Activated T-helper 2 cell treated with anti-CD3 and anti-CD28 coated beads, Interferon-gamma antibody, Interleukin-2, Interleukin-4, amounts not matched to agents 10 μg/mL and 5 μg/mL and 100 μg/mL, durations not matched to agents 14 hours and 24 hours and 36 hours (primary cell): ENCODE results near the gene ATN1. TPM values are rescaled to one million over a fixed set of nuclear protein-coding genes. Genes with fewer than 3 reads are reported as not detected.

Experiments used
- DNase-seq: peaks from one replicate; pipeline ENCODE4 v3.0.0; 2021; ENCODE audit warnings: low spot score
- H3K27ac Mint-ChIP-seq: one replicate; pipeline ENCODE4 v1.8.0; 2021; ENCODE audit warnings: mixed read lengths
- H3K27me3 Mint-ChIP-seq: one replicate; pipeline ENCODE4 v1.8.0; 2021; ENCODE audit warnings: low read depth, mixed read lengths
- H3K36me3 Mint-ChIP-seq: one replicate; pipeline ENCODE4 v1.8.0; 2021; ENCODE audit warnings: low read depth, mixed read lengths
- H3K4me1 Mint-ChIP-seq: one replicate; pipeline ENCODE4 v1.8.0; 2021; ENCODE audit warnings: low read depth, mixed read lengths
- H3K4me3 Mint-ChIP-seq: one replicate; pipeline ENCODE4 v1.8.0; 2021; ENCODE audit warnings: low read depth, mild to moderate bottlenecking, moderate library complexity, mixed read lengths
- H3K9me3 Mint-ChIP-seq: one replicate; pipeline ENCODE4 v1.8.0; 2021; ENCODE audit warnings: mixed read lengths
- intact Hi-C: fragments of 100-400 bp; cut with micrococcal nuclease; formaldehyde crosslinking; loops from one replicate; pipeline ENCODE4 v1.15.1; 2023
- total RNA-seq: library from RNA; stranded (reverse); gene quantifications from 2 replicates; pipeline ENCODE4 v1.2.3, GENCODE V29; 2022

ATN1 gene
- total RNA-seq, 1 donor from 2014 or later: 70.5 TPM

GRCh38 chr12:6977653-6978052 is 49.9 kb downstream of the ATN1 start:
- intact Hi-C loops: no loop called here
- peaks cover 87% of the 10 kb centered on the region for H3K36me3 Mint-ChIP-seq
- no peak overlapping the region for H3K4me3 Mint-ChIP-seq
- no peaks in the 10 kb centered on the region for H3K9me3 Mint-ChIP-seq
- DNase-seq: no peak
- H3K27ac Mint-ChIP-seq: no peak overlapping the region
- no peaks in the 10 kb centered on the region for H3K27me3 Mint-ChIP-seq
- H3K4me1 Mint-ChIP-seq: peaks cover 4% of the 10 kb centered on the region

GRCh38 chr12:6978188-6978587 is 50.4 kb downstream of the ATN1 start:
- DNase-seq: no peak
- intact Hi-C loops: no loop called here
- H3K36me3 Mint-ChIP-seq: peaks cover 86% of the 10 kb centered on the region
- H3K27ac Mint-ChIP-seq: no peak overlapping the region
- H3K4me1 Mint-ChIP-seq: peaks cover 2% of the 10 kb centered on the region
- H3K9me3 Mint-ChIP-seq: no peaks in the 10 kb centered on the region
- no peak overlapping the region for H3K4me3 Mint-ChIP-seq
- no peaks in the 10 kb centered on the region for H3K27me3 Mint-ChIP-seq

GRCh38 chr12:6978611-6979011 is 50.9 kb downstream of the ATN1 start:
- no peaks in the 10 kb centered on the region for H3K9me3 Mint-ChIP-seq
- no peak for DNase-seq
- H3K4me1 Mint-ChIP-seq: peaks cover 2% of the 10 kb centered on the region
- H3K4me3 Mint-ChIP-seq: no peak overlapping the region
- intact Hi-C loops: no loop called here
- no peak overlapping the region for H3K27ac Mint-ChIP-seq
- no peaks in the 10 kb centered on the region for H3K27me3 Mint-ChIP-seq
- H3K36me3 Mint-ChIP-seq: peaks cover 85% of the 10 kb centered on the region

- Mint-ChIP-seq H3K9me3 (no peaks in the 10 kb centered on the region), H3K4me1 (peaks cover 2% of the 10 kb centered on the region), H3K36me3 (peaks cover 85% of the 10 kb centered on the region), H3K27ac (no peak overlapping the region), H3K27me3 (no peaks in the 10 kb centered on the region), H3K4me3 (no peak overlapping the region)
- intact Hi-C loops: no loop called here
- DNase-seq: no peak
Observed at GRCh38 chr12:6979021-6979420, 51.3 kb downstream of the ATN1 start.

GRCh38 chr12:6979453-6979852 is 51.7 kb downstream of the ATN1 start:
- Mint-ChIP-seq H3K9me3 (no peaks in the 10 kb centered on the region), H3K36me3 (peaks cover 80% of the 10 kb centered on the region), H3K27ac (no peak overlapping the region), H3K4me3 (no peak overlapping the region), H3K27me3 (no peaks in the 10 kb centered on the region), H3K4me1 (peaks cover 1% of the 10 kb centered on the region)
- intact Hi-C loops: no loop called here
- DNase-seq: no peak

DNA sequence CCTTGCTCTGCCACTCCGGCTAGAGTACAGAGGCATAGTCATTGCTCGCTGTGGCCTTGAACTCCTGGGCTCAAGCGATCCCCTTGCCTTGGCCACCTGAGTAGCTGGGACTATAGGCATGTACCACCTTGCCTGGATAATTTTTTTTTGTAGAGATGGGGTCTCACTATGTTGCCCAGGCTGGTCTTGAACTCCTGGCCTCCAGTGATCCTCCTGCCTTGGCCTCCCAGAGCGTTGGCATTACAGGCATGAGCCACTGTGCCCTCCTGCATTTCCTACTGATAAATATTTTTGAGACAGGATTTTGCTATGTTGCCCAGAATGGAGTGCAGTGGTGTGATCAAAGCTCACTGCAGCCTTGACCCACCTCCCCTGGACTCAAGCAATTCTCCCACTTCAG is 52.3 kb downstream of the ATN1 start:
- Mint-ChIP-seq H3K4me1 (no peaks in the 10 kb centered on the region), H3K36me3 (peaks cover 74% of the 10 kb centered on the region), H3K27ac (no peak overlapping the region), H3K4me3 (no peak overlapping the region), H3K9me3 (no peaks in the 10 kb centered on the region), H3K27me3 (no peaks in the 10 kb centered on the region)
- intact Hi-C loops: no loop called here
- DNase-seq: no peak

DNA sequence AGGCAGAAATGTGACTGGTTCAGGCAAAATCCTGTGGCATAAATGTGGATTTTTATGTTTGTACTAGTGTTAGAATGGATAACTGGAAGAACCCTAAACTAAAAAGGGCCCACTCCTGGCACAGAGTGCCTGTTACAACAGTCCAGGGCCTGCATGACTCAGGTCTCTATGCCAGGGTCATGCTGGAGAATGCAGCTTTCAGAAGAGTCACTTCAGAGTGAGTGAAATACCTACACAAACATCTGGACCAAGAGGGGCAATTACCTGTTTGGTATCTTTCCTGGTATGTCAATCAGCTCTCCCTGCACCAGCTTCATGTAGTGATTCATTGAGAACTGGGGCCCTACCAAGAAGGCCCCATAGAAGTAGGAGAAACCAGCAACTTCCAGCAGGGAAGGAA is 53.0 kb downstream of the ATN1 start:
- Mint-ChIP-seq H3K36me3 (peaks cover 68% of the 10 kb centered on the region), H3K27ac (no peak overlapping the region), H3K9me3 (no peaks in the 10 kb centered on the region), H3K4me1 (no peaks in the 10 kb centered on the region), H3K27me3 (no peaks in the 10 kb centered on the region), H3K4me3 (no peak overlapping the region)
- intact Hi-C loops: no loop called here
- DNase-seq: no peak

- no peak overlapping the region for H3K27ac Mint-ChIP-seq
- intact Hi-C loops: loop anchor here (1.0 kb wide), 1 partner anchor 18 kb away; no protein-coding TSS in a partner anchor
- H3K9me3 Mint-ChIP-seq: no peaks in the 10 kb centered on the region
- H3K36me3 Mint-ChIP-seq: peaks cover 66% of the 10 kb centered on the region
- DNase-seq: no peak
- no peaks in the 10 kb centered on the region for H3K4me1 Mint-ChIP-seq
- no peaks in the 10 kb centered on the region for H3K27me3 Mint-ChIP-seq
- H3K4me3 Mint-ChIP-seq: no peak overlapping the region
Observed at GRCh38 chr12:6981152-6982052, 53.6 kb downstream of the ATN1 start.

DNA sequence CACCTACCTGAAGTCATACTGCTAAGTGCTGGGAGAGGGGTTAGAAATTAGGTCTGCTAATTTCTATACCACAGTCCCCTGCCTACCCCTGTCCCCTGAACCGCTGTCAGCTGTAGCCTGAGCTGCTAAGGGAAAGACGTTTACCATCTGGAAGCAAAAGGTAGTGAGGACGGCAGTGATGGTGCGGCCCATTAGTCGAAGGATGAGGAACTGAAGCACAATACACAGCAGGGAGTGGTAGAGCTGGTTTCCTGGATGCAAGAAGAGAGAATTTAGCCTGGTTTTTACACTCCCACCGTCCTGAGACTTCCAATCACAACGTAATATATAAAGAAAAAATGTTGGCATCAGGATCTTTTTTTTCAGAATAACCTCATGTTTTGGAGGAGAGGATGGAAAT is 54.8 kb downstream of the ATN1 start:
- no peak for DNase-seq
- Mint-ChIP-seq H3K4me1 (no peaks in the 10 kb centered on the region), H3K36me3 (peaks cover 59% of the 10 kb centered on the region), H3K27ac (no peak overlapping the region), H3K9me3 (no peaks in the 10 kb centered on the region), H3K4me3 (no peak overlapping the region), H3K27me3 (no peaks in the 10 kb centered on the region)
- intact Hi-C loops: loop anchor here (1.0 kb wide), 1 partner anchor 17 kb away; no protein-coding TSS in a partner anchor

DNA sequence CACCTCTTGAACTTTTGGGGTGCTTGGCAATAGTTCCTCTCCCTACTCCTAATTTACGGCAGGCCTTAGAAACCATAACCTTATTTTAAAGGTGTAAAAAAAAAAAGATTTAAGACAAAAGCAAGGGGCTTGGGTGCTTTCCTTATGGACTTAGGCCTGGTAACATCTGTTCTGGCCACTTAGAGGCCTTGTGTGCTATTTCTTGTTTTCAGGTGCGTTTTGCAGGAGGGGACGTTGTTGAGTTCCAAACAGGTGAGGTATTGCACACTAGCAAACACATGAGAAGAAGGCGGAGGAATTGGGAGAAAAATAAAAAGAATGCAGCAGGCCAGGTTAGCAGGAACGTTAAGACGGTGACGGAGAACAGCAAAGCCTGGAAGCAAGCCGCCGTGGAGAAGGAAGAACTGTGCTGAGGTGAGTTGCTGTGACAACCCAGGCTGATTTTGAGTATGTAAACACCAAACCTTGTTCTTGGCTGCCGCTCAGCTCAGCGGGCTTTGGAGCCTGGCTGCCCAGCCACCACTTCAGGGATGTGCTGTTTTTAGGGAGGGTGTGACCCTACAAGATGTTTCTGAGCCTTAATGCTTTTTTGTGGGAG is 60.3 kb downstream of the ATN1 start:
- Mint-ChIP-seq H3K27ac (no peak overlapping the region), H3K4me1 (no peaks in the 10 kb centered on the region), H3K36me3 (peaks cover 50% of the 10 kb centered on the region), H3K9me3 (no peaks in the 10 kb centered on the region), H3K4me3 (no peak overlapping the region), H3K27me3 (no peaks in the 10 kb centered on the region)
- intact Hi-C loops: no loop called here
- DNase-seq: no peak

Other genes with a start within 250 kb of the ATN1 start
- 73.7 and 75.4 TPM in 2 replicates for gene ZNF384, start 238.6 kb upstream of the ATN1 start, total RNA-seq
- gene PIANP, start 227.1 kb upstream of the ATN1 start, total RNA-seq: 0.18 TPM in 1 of 2 replicates, not detected in the other
- gene COPS7A, start 203.9 kb upstream of the ATN1 start, total RNA-seq: 33.0 and 35.6 TPM in 2 replicates
- 162 and 172 TPM in 2 replicates for gene MLF2, start 174.8 kb upstream of the ATN1 start, total RNA-seq
- gene PTMS, start 161.6 kb upstream of the ATN1 start, total RNA-seq: 235 and 262 TPM in 2 replicates
- 215 and 223 TPM in 2 replicates for gene LAG3, start 155.4 kb upstream of the ATN1 start, total RNA-seq
- gene CD4, start 138.4 kb upstream of the ATN1 start, total RNA-seq: 354 and 368 TPM in 2 replicates
- 0.11 and 0.30 TPM in 2 replicates for gene GPR162, start 106.1 kb upstream of the ATN1 start, total RNA-seq
- gene P3H3, start 99.6 kb upstream of the ATN1 start, total RNA-seq: 5.2 and 5.3 TPM in 2 replicates
- gene GNB3, start 87.0 kb upstream of the ATN1 start, total RNA-seq: 1.2 and 1.3 TPM in 2 replicates
- 41.6 and 42.1 TPM in 2 replicates for gene CDCA3, start 76.7 kb upstream of the ATN1 start, total RNA-seq
- gene USP5, start 75.8 kb upstream of the ATN1 start, total RNA-seq: 133 and 134 TPM in 2 replicates
- 1,708 and 1,711 TPM in 2 replicates for gene TPI1, start 60.4 kb upstream of the ATN1 start, total RNA-seq
- gene SPSB2, start 54.7 kb upstream of the ATN1 start, total RNA-seq: 3.7 and 4.1 TPM in 2 replicates
- gene LRRC23, start 23.1 kb upstream of the ATN1 start, total RNA-seq: 4.7 and 6.6 TPM in 2 replicates
- 230 and 235 TPM in 2 replicates for gene ENO2, start 13.4 kb upstream of the ATN1 start, total RNA-seq
- gene RNU7-1, start 15.9 kb downstream of the ATN1 start, total RNA-seq: not detected in 2 replicates
- 158 and 173 TPM in 2 replicates for gene C12orf57, start 16.1 kb downstream of the ATN1 start, total RNA-seq
- gene PTPN6, start 23.4 kb downstream of the ATN1 start, total RNA-seq: 250 and 252 TPM in 2 replicates
- 381 and 391 TPM in 2 replicates for gene PHB2, start 42.7 kb downstream of the ATN1 start, total RNA-seq
- gene EMG1, start 43.0 kb downstream of the ATN1 start, total RNA-seq: 104 and 112 TPM in 2 replicates
- 30.9 and 34.0 TPM in 2 replicates for gene LPCAT3, start 90.5 kb downstream of the ATN1 start, total RNA-seq
- gene C1S, start 132.8 kb downstream of the ATN1 start, total RNA-seq: 2.5 and 2.6 TPM in 2 replicates
- gene C1R, start 164.5 kb downstream of the ATN1 start, total RNA-seq: 1.5 and 2.5 TPM in 2 replicates
- 20.2 and 28.7 TPM in 2 replicates for gene C1RL, start 181.3 kb downstream of the ATN1 start, total RNA-seq
- gene RBP5, start 200.9 kb downstream of the ATN1 start, total RNA-seq: 1.2 TPM in 1 of 2 replicates, not detected in the other
- 57.8 and 60.7 TPM in 2 replicates for gene CLSTN3, start 202.4 kb downstream of the ATN1 start, total RNA-seq